H1 (cell line): ENCODE data around the gene RPL26. TPM values are rescaled to one million over a fixed set of nuclear protein-coding genes. Genes with fewer than 3 reads are reported as not detected.

Experiments used
- CTCF ChIA-PET: fragments of 300-600 bp; sonication (Branson Sonifier 250); formaldehyde crosslinking; loops from one replicate; lab custom pipeline; 2021; ENCODE audit not compliant: partially characterized antibody; lab: Charles Lee
- POLR2A ChIA-PET: fragments of 300-600 bp; sonication (Branson Sonifier 250); formaldehyde crosslinking; loops from one replicate; lab custom pipeline; 2021; ENCODE audit warnings: inconsistent platforms; ENCODE audit not compliant: partially characterized antibody; lab: Charles Lee
- DNase-seq, 2 experiments: peaks; one replicate each; pipeline versions ENCODE4 v3.0.0 to v3.0.0-alpha.2; 2010 to 2022; ENCODE audit warnings: low spot score in 2 of 2, low read depth in 1 of 2, mixed read lengths in 1 of 2
- FAIRE-seq: peaks from 2 replicates; lab custom pipeline; 2011; peaks lifted over from hg19 to GRCh38; lab: Jason Lieb, UNC
- H2AFZ ChIP-seq: 2 replicates; pipeline ENCODE4 v1.8.1; 2012; ENCODE audit warnings: low read length, inconsistent platforms
- H2AK5ac ChIP-seq: 2 replicates; pipeline ENCODE4 v1.6.1; 2013; ENCODE audit warnings: low read depth, low read length
- H2BK120ac ChIP-seq: replicated peaks from 2 replicates; pipeline ENCODE3; 2013; ENCODE audit warnings: low read depth, low read length, inconsistent platforms
- H2BK12ac ChIP-seq: 2 replicates; pipeline ENCODE4 v1.6.1; 2013; ENCODE audit warnings: low read depth, low read length
- H2BK15ac ChIP-seq: 2 replicates; pipeline ENCODE4 v1.6.1; 2013; ENCODE audit warnings: low read length
- H2BK20ac ChIP-seq: 2 replicates; pipeline ENCODE4 v1.6.1; 2013; ENCODE audit warnings: low read length
- H2BK5ac ChIP-seq: 2 replicates; pipeline ENCODE4 v1.6.1; 2013; ENCODE audit warnings: low read depth, low read length
- H3K14ac ChIP-seq: 2 replicates; pipeline ENCODE4 v1.6.1; 2013; ENCODE audit warnings: inconsistent platforms; ENCODE audit not compliant: insufficient read length
- H3K18ac ChIP-seq: 2 replicates; pipeline ENCODE4 v1.6.1; 2013; ENCODE audit warnings: low read length; ENCODE audit errors: extremely low read depth
- H3K23ac ChIP-seq: 2 replicates; pipeline ENCODE4 v1.6.1; 2013; ENCODE audit warnings: inconsistent platforms; ENCODE audit not compliant: insufficient read length
- H3K23me2 ChIP-seq: 2 replicates; pipeline ENCODE4 v1.6.1; 2013; ENCODE audit warnings: low read depth, low read length
- H3K27ac ChIP-seq: 2 replicates; pipeline ENCODE4 v1.6.1; 2011; ENCODE audit warnings: low read depth, low read length, inconsistent platforms
- H3K27me3 ChIP-seq, 4 experiments: replicated peaks in 1 of 4; 1 replicate in 1 of 4; 2 replicates in 3 of 4; pipeline versions ENCODE4 v1.6.1 to v1.8.1; 2011 to 2013; ENCODE audit warnings: low read length in 3 of 4, mild to moderate bottlenecking in 3 of 4, inconsistent platforms in 2 of 4, mixed read lengths in 2 of 4, moderate library complexity in 1 of 4; ENCODE audit not compliant: control insufficient read depth in 3 of 4, insufficient read depth in 3 of 4; ENCODE audit errors: extremely low read depth in 1 of 4
- H3K36me3 ChIP-seq, 4 experiments: 2 replicates each; pipeline versions ENCODE4 v1.6.1 to v1.8.1; 2011 to 2013; ENCODE audit warnings: mild to moderate bottlenecking in 4 of 4, low read length in 3 of 4, moderate library complexity in 2 of 4, control low read depth in 1 of 4, inconsistent platforms in 1 of 4; ENCODE audit not compliant: insufficient read depth in 4 of 4, control insufficient read depth in 2 of 4
- H3K4ac ChIP-seq: replicated peaks from 2 replicates; pipeline ENCODE3; 2013; ENCODE audit warnings: low read length, low read depth, mixed read lengths, inconsistent platforms; ENCODE audit not compliant: insufficient read length
- H3K4me1 ChIP-seq, 4 experiments: replicated peaks in 1 of 4; 1 replicate in 1 of 4; 2 replicates in 3 of 4; pipeline versions ENCODE4 v1.6.1 to v1.8.1; 2011 to 2013; ENCODE audit warnings: low read length in 3 of 4, inconsistent platforms in 2 of 4, mixed read lengths in 1 of 4; ENCODE audit not compliant: insufficient read depth in 4 of 4, control insufficient read depth in 3 of 4
- H3K4me2 ChIP-seq, 2 experiments: 2 replicates each; pipeline versions ENCODE4 v1.6.1 to v1.8.1; 2011 to 2013; ENCODE audit warnings: low read depth in 2 of 2, low read length in 2 of 2, control low read depth in 1 of 2, inconsistent platforms in 1 of 2, mild to moderate bottlenecking in 1 of 2; ENCODE audit not compliant: insufficient read depth in 1 of 2
- H3K4me3 ChIP-seq, 4 experiments: fragments of 200-600, 300-600 bp in 1 of 4; sonication (generic), shearing (Covaris generic), sonication (Bioruptor Twin) in 1 of 4; 2 replicates each; pipeline versions ENCODE4 v1.5.1 to v1.8.1; 2011 to 2016; ENCODE audit warnings: low read length in 4 of 4, low read depth in 3 of 4, control low read depth in 2 of 4, inconsistent platforms in 2 of 4, mild to moderate bottlenecking in 2 of 4, mixed read lengths in 1 of 4, moderate library complexity in 1 of 4; ENCODE audit not compliant: insufficient read depth in 2 of 4; ENCODE audit errors: extremely low read depth in 1 of 4
- H3K56ac ChIP-seq: replicated peaks from 2 replicates; pipeline ENCODE3; 2013; ENCODE audit warnings: low read depth, mild to moderate bottlenecking, mixed read lengths, low read length, inconsistent platforms; ENCODE audit not compliant: insufficient read length
- H3K79me1 ChIP-seq: 2 replicates; pipeline ENCODE4 v1.6.1; 2013; ENCODE audit warnings: low read depth, low read length, control low read depth
- H3K79me2 ChIP-seq, 2 experiments: 2 replicates each; pipeline versions ENCODE4 v1.6.1 to v1.8.1; 2012 to 2013; ENCODE audit warnings: low read length in 2 of 2, mild to moderate bottlenecking in 2 of 2, inconsistent platforms in 1 of 2; ENCODE audit not compliant: insufficient read depth in 2 of 2, control insufficient read depth in 1 of 2
- H3K9ac ChIP-seq, 4 experiments: replicated peaks in 1 of 4; 1 replicate in 1 of 4; 2 replicates in 3 of 4; pipeline versions ENCODE4 v1.6.1 to v1.8.1; 2011 to 2013; ENCODE audit warnings: low read depth in 3 of 4, low read length in 3 of 4, control low read depth in 2 of 4, mild to moderate bottlenecking in 2 of 4, moderate library complexity in 2 of 4, inconsistent platforms in 1 of 4; ENCODE audit errors: extremely low read depth in 1 of 4
- H3K9me3 ChIP-seq, 2 experiments: 2 replicates each; pipeline versions ENCODE4 v1.6.1 to v1.8.1; 2012 to 2013; ENCODE audit warnings: mild to moderate bottlenecking in 2 of 2, moderate library complexity in 2 of 2, control low read depth in 1 of 2, inconsistent platforms in 1 of 2, low read depth in 1 of 2, low read length in 1 of 2, mixed read lengths in 1 of 2; ENCODE audit not compliant: insufficient read depth in 2 of 2
- H4K20me1 ChIP-seq, 2 experiments: replicated peaks in 1 of 2; 2 replicates each; pipeline versions ENCODE3 to v1.8.1; 2011 to 2013; ENCODE audit warnings: inconsistent platforms in 2 of 2, low read length in 2 of 2, mild to moderate bottlenecking in 1 of 2; ENCODE audit not compliant: insufficient read depth in 2 of 2, control insufficient read depth in 1 of 2
- H4K5ac ChIP-seq: 2 replicates; pipeline ENCODE4 v1.6.1; 2013; ENCODE audit warnings: low read length, low read depth, mixed read lengths, inconsistent platforms; ENCODE audit not compliant: insufficient read length
- H4K8ac ChIP-seq: 2 replicates; pipeline ENCODE4 v1.8.0; 2013; ENCODE audit warnings: mild to moderate bottlenecking, moderate library complexity, low read length, inconsistent platforms; ENCODE audit not compliant: insufficient read depth; ENCODE audit errors: extremely low read depth
- H4K91ac ChIP-seq: replicated peaks from 2 replicates; pipeline ENCODE3; 2013; ENCODE audit warnings: low read length, mixed read lengths, inconsistent platforms; ENCODE audit not compliant: insufficient read length
- ASH2L ChIP-seq: fragments of 200-600, 300-600 bp; sonication (generic); IDR thresholded peaks from one replicate; pipeline ENCODE4 v1.7.1; 2017; ENCODE audit warnings: low read length
- CHD1 ChIP-seq: IDR thresholded peaks from 2 replicates; pipeline ENCODE4 v1.6.1; 2012; ENCODE audit warnings: low read depth, low read length, improper control_type of control experiment
- EGR1 ChIP-seq: IDR thresholded peaks from 2 replicates; pipeline ENCODE4 v1.6.1; 2011; ENCODE audit warnings: low read depth, low read length, borderline replicate concordance
- HDAC2 ChIP-seq, 2 experiments: fragments of 300-600 bp in 1 of 2; sonication (generic) in 1 of 2; IDR thresholded peaks; 2 replicates each; pipeline ENCODE4 v1.6.1; 2011 to 2012; ENCODE audit warnings: low read depth in 2 of 2, low read length in 2 of 2, mild to moderate bottlenecking in 2 of 2, moderate library complexity in 2 of 2, borderline replicate concordance in 1 of 2, inconsistent platforms in 1 of 2
- KDM5A ChIP-seq: fragments of 200-600 bp; IDR thresholded peaks from 2 replicates; pipeline ENCODE4 v1.7.1; 2012; ENCODE audit warnings: mild to moderate bottlenecking, low read length, inconsistent platforms, mixed read lengths
- MAFK ChIP-seq: IDR thresholded peaks from 2 replicates; pipeline ENCODE4 v1.6.1; 2012; ENCODE audit warnings: low read depth, mild to moderate bottlenecking, improper control_type of control experiment, low read length
- PHF8 ChIP-seq: fragments of 200-600 bp; sonication (generic); conservative IDR thresholded peaks from 2 replicates; pipeline ENCODE4 v1.7.1; 2012; ENCODE audit warnings: low read depth, mild to moderate bottlenecking, inconsistent platforms, low read length, moderate library complexity
- POU5F1 ChIP-seq: IDR thresholded peaks from 2 replicates; pipeline ENCODE4 v1.6.1; 2011; ENCODE audit warnings: low read depth, mild to moderate bottlenecking, low read length, moderate library complexity
- RNF2 ChIP-seq: fragments of 200-900, 300-1000 bp; sonication (generic); IDR thresholded peaks from 2 replicates; pipeline ENCODE4 v1.7.1; 2016; ENCODE audit warnings: borderline replicate concordance, low read depth, mild to moderate bottlenecking, antibody characterized with exemption, low read length; ENCODE audit not compliant: poor library complexity, severe bottlenecking; ENCODE audit errors: missing control alignments
- SAP30 ChIP-seq: fragments of 300-600 bp; sonication (generic); IDR thresholded peaks from 2 replicates; pipeline ENCODE4 v1.7.1; 2012; ENCODE audit warnings: low read length, moderate library complexity, mild to moderate bottlenecking, inconsistent platforms; ENCODE audit not compliant: insufficient read depth, insufficient replicate concordance
- SP1 ChIP-seq: IDR thresholded peaks from 2 replicates; pipeline ENCODE4 v1.6.1; 2011; ENCODE audit warnings: low read depth, low read length
- TAF7 ChIP-seq: optimal IDR thresholded peaks from 2 replicates; pipeline ENCODE3; 2011; ENCODE audit warnings: low read depth, mild to moderate bottlenecking, inconsistent platforms, low read length, moderate library complexity, borderline replicate concordance
- TBP ChIP-seq: IDR thresholded peaks from 2 replicates; pipeline ENCODE4 v1.6.1; 2011; ENCODE audit warnings: low read depth, low read length, improper control_type of control experiment
- TCF12 ChIP-seq: IDR thresholded peaks from 2 replicates; pipeline ENCODE4 v1.6.1; 2011; ENCODE audit warnings: low read depth, mild to moderate bottlenecking, low read length
- TEAD4 ChIP-seq: IDR thresholded peaks from 2 replicates; pipeline ENCODE4 v1.6.1; 2012; ENCODE audit warnings: low read depth, low read length, inconsistent platforms, mixed read lengths
- WGBS, 2 experiments: shearing (Covaris generic) in 1 of 2; methylation state at CpG; one replicate each; pipeline versions ENCODE4 v1.1.6 to v1.1.7; 2013 to 2015; ENCODE audit warnings: low lambda C conversion rate in 2 of 2, mixed read lengths in 2 of 2, inconsistent platforms in 1 of 2, low coverage in 1 of 2, missing lambda C conversion rate in 1 of 2; ENCODE audit not compliant: insufficient replicate concordance in 2 of 2, insufficient coverage in 1 of 2, insufficient read length in 1 of 2; ENCODE audit errors: extremely low coverage in 1 of 2, missing lambda C conversion rate in 1 of 2; 5-methylcytosine and 5-hydroxymethylcytosine counted together
- polyA plus RNA-seq, 7 experiments: library from polyadenylated mRNA; depleted of rRNA in 3 of 7; stranded (reverse) in 5 of 7; unstranded in 2 of 7; fragments of >200 nt in 5 of 7; fragments of 200-250 nt in 2 of 7; gene quantifications; 1 replicate in 5 of 7; 2 replicates in 1 of 7; 4 replicates in 1 of 7; pipeline versions ENCODE4 v1.2.1 to v1.2.3, GENCODE V29; 2011 to 2013; ENCODE audit warnings: missing spikeins in 2 of 7, mixed read lengths in 2 of 7
- total RNA-seq: library from RNA; stranded (reverse); fragmentation: NEBNext Ultra II Directional; extraction: Animal tissue kit (Norgen Biotek cat#: 25700); gene quantifications from 2 replicates; pipeline ENCODE4 v1.2.1, GENCODE V29; 2021

The RPL26 gene
- total and polyA plus RNA-seq, 2 of the 8 experiments (the other 6 are each of a cell fraction or from before 2014, with no cell fraction given) = 1,963 to 2,554 TPM

DNA sequence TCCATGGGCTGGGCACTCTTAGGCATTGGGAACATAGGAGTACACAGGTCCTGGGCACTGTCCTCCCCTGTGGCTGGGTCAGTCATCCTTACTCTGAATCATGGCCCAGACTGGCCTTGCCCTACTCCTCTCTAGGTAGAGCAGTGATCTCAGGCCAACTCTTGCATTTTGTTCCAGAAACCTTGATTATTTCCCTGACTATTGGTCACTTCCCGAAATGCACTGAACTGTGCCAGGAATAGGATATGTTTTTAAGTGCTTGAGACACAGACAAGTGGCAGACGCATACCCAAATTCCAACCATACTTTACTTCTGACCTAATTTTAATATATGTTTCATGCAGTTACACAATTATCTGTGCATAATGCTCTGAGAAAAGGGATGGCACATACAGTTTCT lies 16.8 kb downstream of the RPL26 start:
- Histone ChIP-seq H3K23ac (no peak overlapping the region), H3K4me2 (no peak overlapping the region), H2BK20ac (no peak overlapping the region), H4K8ac (no peak overlapping the region), H3K56ac (no peak overlapping the region), H2BK120ac (no peak overlapping the region), H3K9ac (no peak overlapping the region), H3K23me2 (no peaks in the 10 kb centered on the region), H2BK12ac (no peak overlapping the region), H3K4me1 (no peaks in the 10 kb centered on the region), H3K4ac (no peak overlapping the region), H3K79me2 (no peaks in the 10 kb centered on the region), H3K4me3 (no peak overlapping the region), H3K18ac (no peak overlapping the region), H4K20me1 (no peaks in the 10 kb centered on the region), H4K91ac (no peak overlapping the region), H4K5ac (no peak overlapping the region), H3K79me1 (no peaks in the 10 kb centered on the region), H3K27me3 (no peaks in the 10 kb centered on the region), H2BK15ac (no peak overlapping the region), H3K27ac (no peak overlapping the region), H3K9me3 (no peaks in the 10 kb centered on the region), H2BK5ac (no peak overlapping the region), H2AK5ac (no peak overlapping the region), H2AFZ (no peak overlapping the region), H3K14ac (no peak overlapping the region), H3K36me3 (peaks cover 10 to 23% (median 15%) of the 10 kb centered on the region in 4 experiments)
- ChIA-PET CTCF (interaction anchor here (1.1 kb wide), 1 partner anchor 10 kb away, joined by 3 read pairs; no protein-coding TSS in a partner anchor), POLR2A (interaction anchor here (3.4 kb wide), 1 partner anchor 10 kb away, joined by 23 read pairs; the partner anchor contains the start of gene KRABD2)
- 98% methylated on average over 2 of the region's 2 CpGs; no CpG with 5 or more reads in 1 of the 2 experiments for WGBS, 2 experiments
- DNase-seq = no peak
- no peak for FAIRE-seq
- no peak for TF ChIP-seq SAP30
- no peak for TF ChIP-seq POU5F1
- TF ChIP-seq MAFK = no peak
- no peak for TF ChIP-seq TAF7
- no peak for TF ChIP-seq SP1
- no peak for TF ChIP-seq TBP
- no peak for TF ChIP-seq ASH2L
- TF ChIP-seq CHD1 = no peak
- TF ChIP-seq EGR1 = no peak
- TF ChIP-seq HDAC2 (IDR thresholded peaks at IDR 0.05; ENCODE audit: borderline replicate concordance in 1 of 2, low read depth in 2 of 2, low read length in 2 of 2) = no peak
- TF ChIP-seq RNF2 = no peak
- no peak for TF ChIP-seq TEAD4
- no peak for TF ChIP-seq TCF12
- no peak for TF ChIP-seq KDM5A
- no peak for TF ChIP-seq PHF8
